ENCODE measurements around the gene LRRTM4. TPM values are rescaled to one million over a fixed set of nuclear protein-coding genes. Genes with fewer than 3 reads are reported as not detected.
"Not testable (repeated sequence)": the region's sequence is repeated elsewhere in the genome, so short reads cannot be mapped to it uniquely, and the experiment has no call there.

LRRTM4 gene
- polyA plus RNA-seq, 3 donors: 0.68 to 1.9 (median 1.3) TPM

DNA sequence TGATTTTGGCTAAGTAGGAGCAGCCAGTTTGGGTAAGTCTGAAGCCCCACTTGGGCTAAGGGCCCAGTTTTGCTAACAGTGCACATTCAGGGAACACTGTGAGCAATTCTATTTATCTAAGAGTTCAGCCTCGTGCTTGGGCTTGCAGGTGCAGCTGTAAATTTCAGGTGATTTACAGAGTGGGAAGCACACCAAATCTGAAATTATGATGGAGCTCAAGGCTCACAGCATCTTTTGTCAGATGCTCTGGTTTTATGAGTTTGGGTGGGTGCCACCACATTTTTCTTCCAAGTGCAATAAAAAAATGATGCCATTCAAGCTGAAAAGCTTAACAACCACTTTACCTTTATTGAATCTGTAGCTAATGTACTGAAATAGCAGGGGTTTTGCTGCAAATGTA is 671.2 kb downstream of the LRRTM4 start:
- DNase-seq (ENCODE audit: extremely low read depth in 1 of 11, low read depth in 9 of 11, low spot score in 4 of 11): no peak

DNA sequence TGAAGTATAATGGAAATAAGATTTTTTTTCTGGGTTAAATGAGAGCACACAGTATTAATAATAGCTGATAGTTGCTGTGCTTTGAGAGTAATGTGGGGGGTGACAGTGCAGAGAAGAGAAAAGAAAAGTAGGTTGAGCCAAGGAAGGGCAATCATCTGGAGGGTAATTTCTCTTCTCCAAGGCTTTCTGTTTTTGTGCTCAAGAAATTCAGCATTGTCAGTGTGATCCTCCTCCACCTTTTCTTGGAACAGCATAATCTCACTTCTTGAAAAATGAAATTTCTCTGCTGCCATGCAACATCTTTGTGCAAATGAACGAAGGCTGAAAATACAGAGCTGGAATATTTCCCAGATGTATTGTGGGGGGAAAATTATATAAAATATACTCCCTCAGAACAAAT is 673.1 kb downstream of the LRRTM4 start:
- no peak for DNase-seq (ENCODE audit: extremely low read depth in 1 of 11, low read depth in 9 of 11, low spot score in 4 of 11)

DNA sequence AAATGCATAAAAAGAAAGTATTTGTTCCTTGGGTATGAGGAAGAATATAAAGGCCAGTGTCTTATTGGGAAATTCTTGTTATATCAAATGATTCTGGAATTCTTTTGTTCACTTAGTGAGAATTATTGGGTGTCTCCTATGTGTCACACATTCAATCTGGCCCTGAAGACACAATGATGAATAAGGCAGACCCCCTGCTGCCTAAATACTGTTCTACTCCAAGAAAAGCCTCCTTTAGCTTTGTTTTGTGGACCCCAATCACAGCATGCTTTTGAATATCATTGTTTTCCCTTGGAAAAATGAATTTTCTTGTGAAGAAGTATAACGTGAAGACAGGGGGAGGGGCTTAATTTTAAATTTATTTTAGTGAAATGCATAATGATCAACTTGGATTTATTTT is 682.4 kb downstream of the LRRTM4 start:
- DNase-seq (ENCODE audit: extremely low read depth in 1 of 11, low read depth in 9 of 11, low spot score in 4 of 11): no peak

DNA sequence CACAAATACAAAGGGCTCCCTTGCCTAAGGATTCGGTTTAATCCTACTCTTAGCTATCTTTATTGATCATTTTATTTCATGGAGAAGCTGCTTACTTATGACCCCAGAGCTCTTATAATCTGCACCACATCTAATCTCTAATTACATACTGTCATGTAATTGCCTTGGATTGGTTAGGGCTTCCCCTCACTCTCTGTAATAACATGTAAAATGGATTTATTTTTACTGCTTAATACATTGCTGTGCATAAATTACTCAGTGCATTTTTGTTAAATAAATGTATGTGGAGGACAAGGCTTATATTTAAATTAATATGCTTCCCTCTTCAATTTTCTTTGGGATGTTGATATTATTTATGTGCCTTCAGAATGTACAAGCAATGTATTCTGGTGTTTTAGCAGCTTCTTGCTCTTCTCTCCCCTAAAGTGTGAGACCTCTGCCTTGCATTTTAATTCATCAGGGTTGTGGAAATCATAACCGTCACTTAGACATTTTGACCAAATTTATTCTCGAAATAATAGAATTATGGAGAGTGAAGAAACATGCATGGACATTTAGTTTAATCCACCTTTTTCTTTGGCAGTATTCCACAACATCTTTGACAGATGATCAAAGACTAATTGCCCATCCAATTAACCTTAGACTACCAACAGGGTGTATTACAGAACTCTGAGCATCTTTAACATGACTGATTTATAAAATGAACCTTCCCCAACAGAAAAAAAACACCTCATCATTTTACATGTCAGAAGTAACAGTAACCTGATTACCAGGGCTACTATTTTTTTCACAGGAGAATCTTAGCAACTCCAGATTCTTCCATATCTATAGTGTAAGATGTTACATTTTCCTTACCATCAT is 692.6 kb downstream of the LRRTM4 start:
- no peak for DNase-seq (ENCODE audit: extremely low read depth in 1 of 11, low read depth in 9 of 11, low spot score in 4 of 11)

- DNase-seq (ENCODE audit: extremely low read depth in 1 of 11, low read depth in 9 of 11, low spot score in 4 of 11): no peak
Measured at GRCh38 chr2:76826691-76827090, 695.5 kb downstream of the LRRTM4 start.

DNA sequence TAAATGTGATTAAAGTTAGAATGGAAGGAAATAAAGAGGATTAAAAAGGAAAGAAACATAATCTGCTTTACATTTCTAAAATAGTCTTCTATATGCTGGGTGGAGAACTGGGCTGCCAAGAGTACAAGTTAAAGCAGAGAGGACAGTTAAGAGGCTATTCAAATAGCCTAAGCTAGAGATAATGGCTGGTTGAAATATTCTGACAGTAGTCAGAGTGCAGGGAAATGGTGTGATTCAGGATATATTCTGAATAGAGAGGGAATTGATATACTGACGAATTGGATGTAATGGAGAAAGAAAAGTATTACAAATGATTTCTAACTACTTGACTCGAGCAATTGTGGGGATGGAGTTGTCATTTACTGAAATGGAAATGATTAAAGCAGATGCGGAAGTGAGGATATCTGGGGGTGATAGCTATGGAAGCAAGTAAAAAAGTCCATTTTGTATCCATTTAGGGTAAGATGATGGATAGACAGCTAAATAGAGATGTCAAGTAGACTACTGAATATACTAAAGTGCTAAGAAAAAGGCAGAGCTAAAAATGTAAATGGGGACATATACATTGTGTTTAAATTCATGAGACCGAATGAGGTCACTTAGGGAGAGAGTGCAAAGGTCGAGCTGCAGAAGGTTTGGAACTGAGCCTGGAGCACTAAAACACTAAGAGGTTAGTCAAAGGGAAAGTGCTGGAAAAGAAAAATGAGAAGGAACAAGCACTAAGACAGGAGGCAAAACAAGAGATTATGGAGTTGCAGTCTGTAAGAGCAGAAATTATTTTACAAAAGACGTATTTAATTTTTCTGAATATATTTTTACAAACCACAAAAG is 696.8 kb downstream of the LRRTM4 start:
- no peak for DNase-seq (ENCODE audit: extremely low read depth in 1 of 11, low read depth in 9 of 11, low spot score in 4 of 11)

GRCh38 chr2:76821731-76822130 is 700.4 kb downstream of the LRRTM4 start:
- DNase-seq (ENCODE audit: extremely low read depth in 1 of 11, low read depth in 9 of 11, low spot score in 4 of 11): no peak

- DNase-seq (ENCODE audit: extremely low read depth in 1 of 11, low read depth in 9 of 11, low spot score in 4 of 11): no peak
Measured at GRCh38 chr2:76813084-76813483, 709.1 kb downstream of the LRRTM4 start.

GRCh38 chr2:76812156-76812555 is 710.0 kb downstream of the LRRTM4 start:
- DNase-seq (ENCODE audit: extremely low read depth in 1 of 11, low read depth in 9 of 11, low spot score in 4 of 11): peak in 4 of 11 donors; percentile 34 to 55 (median 47)

DNA sequence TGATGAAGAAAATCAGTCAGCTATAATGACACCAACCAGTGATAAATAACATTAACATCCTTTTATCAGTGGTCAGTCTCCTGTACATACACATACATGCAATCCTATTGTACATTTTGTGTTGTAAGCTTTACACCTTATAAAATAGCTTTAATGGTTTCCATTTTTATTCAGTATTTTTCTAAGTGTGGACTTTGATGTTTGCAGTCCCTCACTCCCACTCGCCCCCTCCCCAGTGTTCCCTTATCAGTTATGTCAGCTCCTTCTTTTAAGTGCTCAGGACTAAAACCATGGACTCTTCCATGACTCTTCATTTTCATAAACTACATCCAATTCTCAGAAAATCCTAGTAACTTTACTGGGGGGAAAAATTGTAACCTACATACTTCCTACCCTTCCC is 713.0 kb downstream of the LRRTM4 start:
- no peak for DNase-seq (ENCODE audit: extremely low read depth in 1 of 11, low read depth in 9 of 11, low spot score in 4 of 11)

DNA sequence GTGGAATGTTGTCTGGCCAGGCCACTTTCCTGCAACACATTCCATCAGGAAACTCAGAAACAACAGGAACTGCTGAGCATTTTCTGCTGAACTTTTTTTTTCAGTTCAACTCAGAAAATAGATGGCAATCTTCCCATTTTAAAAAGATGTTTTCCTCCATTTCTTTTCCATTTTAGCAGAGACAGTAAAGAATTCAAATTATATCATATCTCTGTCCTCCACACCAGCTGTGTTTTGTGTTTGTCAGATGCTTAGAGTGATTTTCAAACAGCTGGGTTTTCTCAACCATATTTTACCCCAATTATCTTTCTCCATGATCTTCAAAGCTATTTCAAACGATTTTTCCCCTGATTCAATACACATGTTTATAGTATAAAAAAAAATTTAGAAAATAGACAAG is 713.4 kb downstream of the LRRTM4 start:
- DNase-seq (ENCODE audit: extremely low read depth in 1 of 11, low read depth in 9 of 11, low spot score in 4 of 11): peak in 3 of 11 donors; percentile 20 to 49 (median 38)

GRCh38 chr2:76793647-76794334 is 728.4 kb downstream of the LRRTM4 start:
- DNase-seq (ENCODE audit: extremely low read depth in 1 of 11, low read depth in 9 of 11, low spot score in 4 of 11): no peak

DNA sequence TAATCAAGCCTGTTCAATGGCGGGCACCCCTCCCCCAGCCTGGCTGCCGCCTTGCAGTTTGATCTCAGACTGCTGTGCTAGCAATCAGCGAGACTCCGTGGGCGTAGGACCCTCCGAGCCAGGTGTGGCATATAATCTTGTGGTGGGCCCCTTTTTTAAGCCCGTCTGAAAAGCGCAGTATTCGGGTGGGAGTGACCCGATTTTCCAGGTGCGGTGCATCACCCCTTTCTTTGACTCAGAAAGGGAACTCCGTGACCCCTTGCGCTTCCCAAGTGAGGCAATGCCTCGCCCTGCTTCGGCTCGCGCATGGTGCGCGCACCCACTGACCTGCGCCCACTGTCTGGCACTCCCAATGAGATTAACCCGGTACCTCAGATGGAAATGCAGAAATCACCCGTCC is 740.9 kb downstream of the LRRTM4 start:
- DNase-seq (ENCODE audit: extremely low read depth in 1 of 11, low read depth in 9 of 11, low spot score in 4 of 11): not testable (repeated sequence)

DNA sequence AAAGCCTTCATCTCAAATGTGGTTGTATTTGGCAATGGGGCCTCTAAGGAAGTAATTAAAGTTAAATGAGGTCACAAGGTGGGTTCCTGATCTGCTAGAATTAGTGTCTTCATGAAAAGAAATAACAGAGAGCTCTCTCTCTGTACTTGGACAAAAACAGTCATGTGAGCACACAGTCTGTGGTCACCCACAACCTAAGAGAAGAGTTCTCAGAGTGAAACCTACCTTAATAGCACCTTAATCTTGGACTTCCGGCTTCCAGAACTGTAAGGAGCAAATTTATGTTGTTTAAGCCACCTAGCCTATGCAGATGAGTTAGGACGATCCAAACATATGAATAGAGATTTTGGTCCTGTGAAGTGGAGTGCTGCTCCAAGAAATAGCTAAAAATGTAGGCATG is 758.9 kb downstream of the LRRTM4 start:
- no peak for DNase-seq (ENCODE audit: extremely low read depth in 1 of 11, low read depth in 9 of 11, low spot score in 4 of 11)

GRCh38 chr2:76760367-76760704 is 761.8 kb downstream of the LRRTM4 start:
- DNase-seq (ENCODE audit: extremely low read depth in 1 of 11, low read depth in 9 of 11, low spot score in 4 of 11): no peak

GRCh38 chr2:76759634-76760366 is 762.4 kb downstream of the LRRTM4 start:
- DNase-seq (ENCODE audit: extremely low read depth in 1 of 11, low read depth in 9 of 11, low spot score in 4 of 11): no peak

GRCh38 chr2:76752506-76752905 is 769.7 kb downstream of the LRRTM4 start:
- no peak for DNase-seq (ENCODE audit: extremely low read depth in 1 of 11, low read depth in 9 of 11, low spot score in 4 of 11)

- DNase-seq (ENCODE audit: extremely low read depth in 1 of 11, low read depth in 9 of 11, low spot score in 4 of 11): no peak
Measured at GRCh38 chr2:76749858-76750257, 772.3 kb downstream of the LRRTM4 start.
